K562 (cell line): ENCODE data around the gene HES6. TPM values are rescaled to one million over a fixed set of nuclear protein-coding genes. Genes with fewer than 3 reads are reported as not detected.

Source experiments
- ATAC-seq: fragments of 200-7000 bp; cut with Tn5 transposase; 3 replicates; pipeline ENCODE4 v1.9.1; 2020; ENCODE audit warnings: moderate library complexity
- BruUV-seq: library from RNA; stranded (reverse); fragments of 400-500 nt; replicated peaks from 2 replicates; lab custom pipeline; 2021; lab: Mats Ljungman, UMichigan
- CTCF ChIA-PET: fragments of 300-600 bp; formaldehyde crosslinking; extraction: SDS; loops from one replicate; lab custom pipeline; 2021; ENCODE audit warnings: low intra/inter-chr PET ratio; lab: Yijun Ruan, JAX
- POLR2A ChIA-PET: fragments of 300-600, 350-650 bp; sonication (Branson Sonifier 250); formaldehyde crosslinking; extraction: SDS; loops from one replicate; lab custom pipeline; 2021; ENCODE audit warnings: antibody characterized with exemption, inconsistent platforms; lab: Yijun Ruan, JAX
- DNase-seq, 4 experiments: peaks; one replicate each; pipeline versions ENCODE4 v3.0.0 to v3.0.0-alpha.2; 2011 to 2018; ENCODE audit warnings: low spot score in 3 of 4, mixed read lengths in 3 of 4; ENCODE audit errors: extremely low read depth in 1 of 4
- FAIRE-seq: peaks from 2 replicates; lab custom pipeline; 2011; peaks lifted over from hg19 to GRCh38; lab: Jason Lieb, UNC
- H2AFZ ChIP-seq: 2 replicates; pipeline ENCODE4 v1.6.0; 2011; ENCODE audit warnings: low read depth, low read length, control low read depth, inconsistent platforms
- H3K27ac ChIP-seq: fragments of 200-600 bp; 3 replicates; pipeline ENCODE4 v1.8.0; 2011; ENCODE audit warnings: low read depth, mild to moderate bottlenecking, control low read depth, inconsistent platforms, low read length, moderate library complexity, mixed read lengths; ENCODE audit errors: extremely low read depth
- H3K27me3 ChIP-seq, 2 experiments: fragments of 300-600 bp in 1 of 2; 2 replicates in 1 of 2; 3 replicates in 1 of 2; pipeline versions ENCODE4 v1.6.0 to v1.8.0; 2011; ENCODE audit warnings: inconsistent platforms in 2 of 2, low read length in 2 of 2, mild to moderate bottlenecking in 1 of 2, mixed read lengths in 1 of 2, moderate library complexity in 1 of 2; ENCODE audit not compliant: control insufficient read depth in 2 of 2, insufficient read depth in 2 of 2
- H3K36me3 ChIP-seq: fragments of 300-600 bp; 3 replicates; pipeline ENCODE4 v1.8.0; 2011; ENCODE audit warnings: mild to moderate bottlenecking, low read length, inconsistent platforms; ENCODE audit not compliant: control insufficient read depth, insufficient read depth
- H3K4me1 ChIP-seq, 2 experiments: fragments of 200-600 bp in 1 of 2; replicated peaks in 1 of 2; 2 replicates in 1 of 2; 3 replicates in 1 of 2; pipeline versions ENCODE4 v1.5.1 to v1.8.0; 2011; ENCODE audit warnings: inconsistent platforms in 2 of 2, low read length in 2 of 2, mild to moderate bottlenecking in 1 of 2, mixed read lengths in 1 of 2, moderate library complexity in 1 of 2; ENCODE audit not compliant: control insufficient read depth in 2 of 2, insufficient read depth in 2 of 2
- H3K4me2 ChIP-seq: 2 replicates; pipeline ENCODE4 v1.6.1; 2011; ENCODE audit warnings: low read length, control low read depth, inconsistent platforms, mixed read lengths; ENCODE audit not compliant: insufficient read depth
- H3K4me3 ChIP-seq: fragments of 200-600 bp; sonication (generic), shearing (Covaris generic); 2 replicates; pipeline ENCODE4 v1.5.1; 2016; ENCODE audit warnings: control low read depth, inconsistent platforms
- H3K79me2 ChIP-seq: fragments of 200-600 bp; 3 replicates; pipeline ENCODE4 v1.8.0; 2011; ENCODE audit warnings: low read length, inconsistent platforms; ENCODE audit not compliant: control insufficient read depth, insufficient read depth
- H3K9ac ChIP-seq, 2 experiments: 2 replicates each; pipeline versions ENCODE4 v1.6.0 to v1.6.1; 2011; ENCODE audit warnings: low read depth in 2 of 2, low read length in 2 of 2, control low read depth in 1 of 2, inconsistent platforms in 1 of 2, mild to moderate bottlenecking in 1 of 2, mixed read lengths in 1 of 2; ENCODE audit not compliant: insufficient read depth in 1 of 2
- H3K9me1 ChIP-seq: one replicate; pipeline ENCODE4 v1.6.0; 2011; ENCODE audit warnings: inconsistent platforms, mild to moderate bottlenecking, low read length, moderate library complexity; ENCODE audit not compliant: control insufficient read depth, insufficient read depth
- H3K9me3 ChIP-seq: replicated peaks from 2 replicates; pipeline ENCODE4 v1.5.1; 2011; ENCODE audit warnings: low read depth, low read length, inconsistent platforms; ENCODE audit not compliant: control insufficient read depth, insufficient read depth
- H4K20me1 ChIP-seq: replicated peaks from 2 replicates; pipeline ENCODE4 v1.6.1; 2011; ENCODE audit warnings: low read length, inconsistent platforms, mixed read lengths; ENCODE audit not compliant: control insufficient read depth, insufficient read depth
- BACH1 ChIP-seq: fragments of 200-800 bp; sonication (Bioruptor generic); IDR thresholded peaks from 2 replicates; pipeline ENCODE4 v1.6.1; 2016; ENCODE audit warnings: missing genetic modification characterization, missing compliant biosample characterization
- CLOCK ChIP-seq: fragments of 250-450 bp; sonication (Bioruptor Pico); IDR thresholded peaks from 2 replicates; pipeline ENCODE4 v1.4.0; 2020; ENCODE audit warnings: mild to moderate bottlenecking, moderate library complexity, borderline replicate concordance
- HDAC6 ChIP-seq: IDR thresholded peaks from 2 replicates; pipeline ENCODE4 v1.6.1; 2012; ENCODE audit warnings: low read depth, mild to moderate bottlenecking, control low read depth, inconsistent platforms, low read length, moderate library complexity
- HNRNPUL1 ChIP-seq: fragments of 200-400 bp; formaldehyde crosslinking; IDR thresholded peaks from 2 replicates; pipeline ENCODE4 v1.6.1; 2017; ENCODE audit warnings: low read length
- KDM5B ChIP-seq: fragments of 200-600 bp; sonication (generic); IDR thresholded peaks from 2 replicates; pipeline ENCODE4 v1.6.1; 2012; ENCODE audit warnings: low read depth, mild to moderate bottlenecking, moderate library complexity, low read length, control low read depth, inconsistent platforms; ENCODE audit not compliant: insufficient replicate concordance
- NR1H2 ChIP-seq: sonication (generic); formaldehyde crosslinking; IDR thresholded peaks from 2 replicates; pipeline ENCODE4 v1.4.0; 2020; ENCODE audit warnings: mild to moderate bottlenecking, missing genetic modification reagents
- RB1 ChIP-seq: fragments of 450-650 bp; IDR thresholded peaks from 2 replicates; pipeline ENCODE4 v1.6.1; 2017; ENCODE audit warnings: low read depth, mild to moderate bottlenecking
- ZBTB1 ChIP-seq: sonication (generic); formaldehyde crosslinking; IDR thresholded peaks from 2 replicates; pipeline ENCODE4 v1.8.1; 2023; ENCODE audit warnings: missing genetic modification reagents, low read depth, mild to moderate bottlenecking, borderline replicate concordance
- ZC3H4 ChIP-seq: sonication (generic); formaldehyde crosslinking; IDR thresholded peaks from 2 replicates; pipeline ENCODE4 v1.9.0; 2021; ENCODE audit warnings: missing genetic modification reagents, borderline replicate concordance
- ZNF407 ChIP-seq: fragments of 450-650 bp; IDR thresholded peaks from 2 replicates; pipeline ENCODE4 v1.6.1; 2016; ENCODE audit warnings: low read depth
- ZNF41 ChIP-seq: fragments of 250-450 bp; sonication (Bioruptor Pico); conservative IDR thresholded peaks from 2 replicates; pipeline ENCODE4 v1.4.0; 2020; ENCODE audit warnings: mild to moderate bottlenecking
- WGBS: fragments of 100-300 bp; shearing (Covaris generic); methylation state at CpG from one replicate; pipeline ENCODE4 v1.1.6; 2016; ENCODE audit warnings: low coverage, mixed read lengths; ENCODE audit not compliant: insufficient coverage; ENCODE audit errors: missing lambda C conversion rate; 5-methylcytosine and 5-hydroxymethylcytosine counted together
- in situ Hi-C: fragments of 300-500 bp; cut with MboI; formaldehyde crosslinking; loops from 4 replicates; pipeline ENCODE4 v1.15.0; 2018; ENCODE audit warnings: inconsistent platforms, mixed read lengths
- intact Hi-C: fragments of 100-400 bp; cut with micrococcal nuclease; formaldehyde crosslinking; loops from 2 replicates; pipeline ENCODE4 v1.14.2; 2022
- polyA plus RNA-seq, 8 experiments: library from polyadenylated mRNA; depleted of rRNA in 4 of 8; stranded (reverse) in 5 of 8; unstranded in 3 of 8; fragments of >200 nt; fragmentation: Nextera tagmentation in 2 of 8; fragmentation: Illumina TruSeq in 1 of 8; extraction: Ambion mirVana in 2 of 8; extraction: Trizol in 1 of 8; gene quantifications; 2 replicates each; pipeline versions ENCODE4 v1.2.1 to v1.2.3, GENCODE V29; 2011 to 2014; ENCODE audit warnings: inconsistent platforms in 1 of 8, missing spikeins in 1 of 8
- total RNA-seq, 7 experiments: library from RNA; depleted of rRNA in 6 of 7; stranded (reverse); fragments of >200 nt in 6 of 7; fragmentation: Illumina TruSeq in 2 of 7; extraction: Trizol in 2 of 7; gene quantifications; 2 replicates each; pipeline versions ENCODE4 v1.2.1 to v1.2.3, GENCODE V29; 2011 to 2021; ENCODE audit warnings: low replicate concordance in 1 of 7

Gene HES6
- total and polyA plus RNA-seq, 9 of the 15 experiments (the other 6 are each of a cell fraction or from before 2014, with no cell fraction given) = 6.2 to 133 (median 29.2) TPM

- ChIA-PET POLR2A (interaction anchor here (0.6 to 1.3 kb wide), 3 partner anchors 9 to 29 kb away, joined by 3 to 6 read pairs (median 3); no protein-coding TSS in a partner anchor), CTCF (no interaction called here)
- intact Hi-C loops = no loop called here
- in situ Hi-C loops = no loop called here
- H3K9me1 ChIP-seq = no peaks in the 10 kb centered on the region
- H3K36me3 ChIP-seq = peaks cover 17% of the 10 kb centered on the region; the same call in 1 of the 3 replicates
- H3K27me3 ChIP-seq = no peaks in the 10 kb centered on the region
- peak overlapping the region; percentile 44 to 92 for H3K9ac ChIP-seq
- no peaks in the 10 kb centered on the region for H3K9me3 ChIP-seq
- H2AFZ ChIP-seq = peak overlapping the region; percentile 91
- peaks cover 22% of the 10 kb centered on the region for H3K79me2 ChIP-seq
- BruUV-seq = TSS peak; percentile 59
- peak overlapping the region; percentile 59 for H3K27ac ChIP-seq
- peak overlapping the region; percentile 60 for H3K4me3 ChIP-seq
- WGBS = 3% methylated on average over 34 of the region's 46 CpGs
- DNase-seq = peak; percentile 73 to 80 (median 75)
- H3K4me1 ChIP-seq = peaks cover 12 to 21% of the 10 kb centered on the region in 2 experiments; a peak in 4 of 5 replicates
- peak; percentile 82 for ATAC-seq
- FAIRE-seq = peak; percentile 74
- peak overlapping the region; percentile 82 for H3K4me2 ChIP-seq
- no peaks in the 10 kb centered on the region for H4K20me1 ChIP-seq
- TF ChIP-seq ZNF41 (CRISPR knock-in tag) (no peak), NR1H2 (CRISPR knock-in tag) (no peak), RB1 (peak; percentile 56; the same call in 1 of the 2 replicates), ZC3H4 (CRISPR knock-in tag) (no peak), ZNF407 (no peak), HNRNPUL1 (no peak), KDM5B (peak; percentile 41), BACH1 (tag) (no peak), CLOCK (CRISPR knock-in tag) (no peak), HDAC6 (no peak), ZBTB1 (CRISPR knock-in tag) (no peak)
Measured at GRCh38 chr2:238231251-238231793, 8.5 kb downstream of the HES6 start.
